Caco-2 (cell line): ENCODE results near the gene KIF25. TPM values are rescaled to one million over a fixed set of nuclear protein-coding genes. Genes with fewer than 3 reads are reported as not detected.

Source experiments
- BruUV-seq: library from RNA; stranded (reverse); fragments of 400-500 nt; replicated peaks from 2 replicates; lab custom pipeline; 2021; lab: Mats Ljungman, UMichigan
- CTCF ChIA-PET: fragments of 300-600 bp; sonication (Branson Sonifier 250); formaldehyde crosslinking; loops from one replicate; lab custom pipeline; 2022; ENCODE audit warnings: antibody characterized with exemption; lab: Charles Lee
- POLR2A ChIA-PET: fragments of 300-600 bp; sonication (Branson Sonifier 250); formaldehyde crosslinking; loops from one replicate; lab custom pipeline; 2022; ENCODE audit warnings: antibody characterized with exemption; lab: Charles Lee
- DNase-seq, 2 experiments: peaks; one replicate each; pipeline versions ENCODE4 v3.0.0 to v3.0.0-alpha.2; 2020 to 2022
- H3K27me3 ChIP-seq: replicated peaks from 2 replicates; pipeline ENCODE4 v1.6.0; 2011; ENCODE audit warnings: low read length; ENCODE audit not compliant: control insufficient read depth, insufficient read depth
- H3K36me3 ChIP-seq: 2 replicates; pipeline ENCODE4 v1.5.1; 2011; ENCODE audit warnings: low read length; ENCODE audit not compliant: control insufficient read depth, insufficient read depth
- H3K4me1 ChIP-seq: fragments of 250-450 bp; sonication (Bioruptor Pico); 2 replicates; pipeline ENCODE4 v1.5.1; 2020; ENCODE audit warnings: mild to moderate bottlenecking
- H3K4me3 ChIP-seq: 2 replicates; pipeline ENCODE4 v1.5.1; 2011; ENCODE audit warnings: low read depth, mild to moderate bottlenecking, control low read depth, low read length
- H3K9me3 ChIP-seq: fragments of 250-450 bp; sonication (Bioruptor Pico); 2 replicates; pipeline ENCODE4 v1.5.1; 2020; ENCODE audit warnings: mild to moderate bottlenecking, moderate library complexity
- H3K27ac Mint-ChIP-seq: one replicate; pipeline ENCODE4 v1.8.0; 2022; ENCODE audit warnings: mixed read lengths; ENCODE audit not compliant: unreplicated experiment
- H3K27me3 Mint-ChIP-seq: one replicate; pipeline ENCODE4 v1.8.0; 2022; ENCODE audit warnings: mixed read lengths; ENCODE audit not compliant: insufficient read depth, unreplicated experiment
- H3K36me3 Mint-ChIP-seq: one replicate; pipeline ENCODE4 v1.8.0; 2022; ENCODE audit warnings: mild to moderate bottlenecking, mixed read lengths; ENCODE audit not compliant: insufficient read depth, unreplicated experiment
- H3K4me1 Mint-ChIP-seq: one replicate; pipeline ENCODE4 v1.8.0; 2022; ENCODE audit warnings: low read depth, mixed read lengths; ENCODE audit not compliant: unreplicated experiment
- H3K4me3 Mint-ChIP-seq: one replicate; pipeline ENCODE4 v1.8.0; 2022; ENCODE audit warnings: mild to moderate bottlenecking, moderate library complexity, mixed read lengths; ENCODE audit not compliant: unreplicated experiment
- H3K9me3 Mint-ChIP-seq: one replicate; pipeline ENCODE4 v1.8.0; 2022; ENCODE audit warnings: mixed read lengths; ENCODE audit not compliant: unreplicated experiment
- CTCF ChIP-seq, 2 experiments: fragments of 200-600 bp in 1 of 2; IDR thresholded peaks; 1 replicate in 1 of 2; 2 replicates in 1 of 2; pipeline versions ENCODE4 v1.5.1 to v1.8.0; 2011 to 2022; ENCODE audit warnings: antibody characterized with exemption in 1 of 2, control low read depth in 1 of 2, inconsistent platforms in 1 of 2, low read depth in 1 of 2, low read length in 1 of 2, mild to moderate bottlenecking in 1 of 2, moderate library complexity in 1 of 2; ENCODE audit not compliant: insufficient read depth in 1 of 2, severe bottlenecking in 1 of 2, unreplicated experiment in 1 of 2
- intact Hi-C: fragments of 100-400 bp; cut with micrococcal nuclease; formaldehyde crosslinking; loops from one replicate; pipeline ENCODE4 v1.10.0; 2022; ENCODE audit not compliant: unreplicated experiment
- total RNA-seq: library from RNA; stranded (reverse); gene quantifications from 2 replicates; pipeline ENCODE4 v1.2.3, GENCODE V29; 2022

The KIF25 gene
- total RNA-seq, 1 experiment from 2014 or later, result not detected

- H3K4me1 Mint-ChIP-seq, result no peaks in the 10 kb centered on the region
- CTCF ChIA-PET, result no interaction called here
- H3K27ac Mint-ChIP-seq, result no peak overlapping the region
- POLR2A ChIA-PET, result no interaction called here
- H3K36me3 ChIP-seq, result no peaks in the 10 kb centered on the region
- BruUV-seq, result no TSS peak
- no peaks in the 10 kb centered on the region for H3K9me3 ChIP-seq
- H3K4me3 ChIP-seq, result no peak overlapping the region
- no peaks in the 10 kb centered on the region for H3K4me1 ChIP-seq
- no peaks in the 10 kb centered on the region for H3K36me3 Mint-ChIP-seq
- DNase-seq, result no peak
- intact Hi-C loops, result no loop called here
- H3K9me3 Mint-ChIP-seq, result peaks cover 16% of the 10 kb centered on the region
- H3K27me3 ChIP-seq, result no peaks in the 10 kb centered on the region
- TF ChIP-seq CTCF (IDR thresholded peaks at IDR 0.05; ENCODE audit: insufficient read depth in 1 of 2, low read depth in 1 of 2, low read length in 1 of 2, severe bottlenecking in 1 of 2, unreplicated experiment in 1 of 2), result no peak
- no peaks in the 10 kb centered on the region for H3K27me3 Mint-ChIP-seq
- no peak overlapping the region for H3K4me3 Mint-ChIP-seq
Measured at GRCh38 chr6:167988154-167988495, 9.3 kb upstream of the KIF25 start.

DNA sequence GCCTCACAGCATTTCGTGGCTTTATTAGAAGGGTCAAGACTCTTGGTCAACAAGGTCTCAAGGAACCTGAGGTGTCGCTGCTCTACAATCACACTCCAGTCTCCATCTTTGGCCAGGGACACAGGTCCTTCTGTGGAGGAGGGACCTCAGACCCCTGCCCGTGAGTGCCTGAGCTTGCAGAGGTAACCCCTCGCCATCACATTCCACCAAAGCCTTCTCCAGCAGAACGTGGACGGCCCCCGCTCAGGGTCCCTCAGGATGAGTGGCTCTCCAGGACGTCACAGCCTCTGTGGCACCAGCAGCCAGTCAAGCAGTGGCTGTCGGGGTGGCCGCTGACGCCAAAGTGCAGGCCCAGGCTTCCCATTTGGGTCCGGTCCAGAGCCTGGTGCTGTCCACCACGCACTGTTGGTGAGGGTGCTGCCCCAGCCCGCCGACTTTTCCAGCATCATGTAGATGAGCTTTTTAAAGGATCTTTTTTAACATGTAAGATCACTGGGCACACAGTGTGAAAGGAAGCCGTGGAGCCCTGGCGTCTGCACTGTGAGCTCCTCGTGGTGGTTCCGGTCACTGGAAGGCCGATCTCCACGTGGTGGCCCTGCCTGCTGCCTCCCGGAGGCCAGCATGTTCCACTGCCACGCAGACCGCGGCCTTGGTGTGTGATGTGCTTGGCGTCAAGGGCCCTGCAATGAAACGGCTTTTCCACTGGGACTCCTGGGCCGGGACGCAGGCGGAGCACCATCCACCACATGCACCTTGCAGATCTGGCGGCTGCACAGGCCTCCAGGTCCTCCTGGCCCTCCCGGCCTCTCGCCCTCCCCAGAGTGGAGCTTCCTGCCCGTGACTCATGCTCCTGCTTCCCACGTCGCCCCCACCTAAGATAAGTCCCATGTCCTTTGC lies 8.3 kb upstream of the KIF25 start:
- CTCF ChIA-PET, result no interaction called here

More for the DNA sequence above, 8.3 kb upstream of the KIF25 start:
- H3K36me3 ChIP-seq, result no peaks in the 10 kb centered on the region
- no peaks in the 10 kb centered on the region for H3K36me3 Mint-ChIP-seq
- TF ChIP-seq CTCF (IDR thresholded peaks at IDR 0.05; ENCODE audit: insufficient read depth in 1 of 2, low read depth in 1 of 2, low read length in 1 of 2, severe bottlenecking in 1 of 2, unreplicated experiment in 1 of 2), result no peak
- H3K27me3 ChIP-seq, result no peaks in the 10 kb centered on the region
- H3K4me1 Mint-ChIP-seq, result no peaks in the 10 kb centered on the region
- no peak overlapping the region for H3K4me3 ChIP-seq
- intact Hi-C loops, result no loop called here
- no TSS peak for BruUV-seq
- POLR2A ChIA-PET, result no interaction called here
- H3K4me1 ChIP-seq, result no peaks in the 10 kb centered on the region
- peaks cover 7% of the 10 kb centered on the region for H3K9me3 Mint-ChIP-seq
- H3K27me3 Mint-ChIP-seq, result no peaks in the 10 kb centered on the region
- H3K27ac Mint-ChIP-seq, result no peak overlapping the region
- no peak for DNase-seq
- no peak overlapping the region for H3K4me3 Mint-ChIP-seq
- H3K9me3 ChIP-seq, result no peaks in the 10 kb centered on the region
